Stimulated activated CD8-positive, alpha-beta memory T cell treated with anti-CD3 and anti-CD28 coated beads, Interleukin-12 subunit alpha, Interleukin-12 subunit beta, amount 100 ng/mL, for 24 hours (primary cell): Measurements from ENCODE around the gene BNIP1.
A peak's percentile ranks its signal among the peaks of the same experiment; 100 is the strongest.
"Not testable (repeated sequence)": the region's sequence is repeated elsewhere in the genome, so short reads cannot be mapped to it uniquely, and the experiment has no call there.

Experiments used
- DNase-seq: peaks from one replicate; pipeline ENCODE4 v3.0.0-alpha.2; 2020; ENCODE audit errors: extremely low read depth

The BNIP1 gene

GRCh38 chr5:173144200-173145176 is at the start of gene BNIP1:
Gene BNIP1 (plus strand): TSS chr5:173144531. CDS start chr5:173144546, 15 bp downstream.
- DNase-seq, result peak; percentile 92

GRCh38 chr5:173098787-173099186 is 45.5 kb upstream of the BNIP1 start:
- no peak for DNase-seq

GRCh38 chr5:173099461-173099860 is 44.9 kb upstream of the BNIP1 start:
- DNase-seq, result no peak

GRCh38 chr5:173101245-173101644 is 43.1 kb upstream of the BNIP1 start:
- DNase-seq, result no peak

GRCh38 chr5:173103411-173103810 is 40.9 kb upstream of the BNIP1 start:
- no peak for DNase-seq

GRCh38 chr5:173108914-173109313 is 35.4 kb upstream of the BNIP1 start:
- no peak for DNase-seq

GRCh38 chr5:173114536-173114935 is 29.8 kb upstream of the BNIP1 start:
- DNase-seq, result no peak

GRCh38 chr5:173119719-173120118 is 24.6 kb upstream of the BNIP1 start:
- no peak for DNase-seq

GRCh38 chr5:173123416-173123815 is 20.9 kb upstream of the BNIP1 start:
- no peak for DNase-seq

- not testable (repeated sequence) for DNase-seq
Measured at GRCh38 chr5:173132166-173132565, 12.2 kb upstream of the BNIP1 start.

GRCh38 chr5:173138707-173139106 is 5.6 kb upstream of the BNIP1 start:
- DNase-seq, result no peak

- DNase-seq, result no peak
Measured at GRCh38 chr5:173139631-173140030, 4.7 kb upstream of the BNIP1 start.

GRCh38 chr5:173140769-173141168 is 3.6 kb upstream of the BNIP1 start:
- no peak for DNase-seq

GRCh38 chr5:173143567-173143966 is 764 bp upstream of the BNIP1 start:
- no peak for DNase-seq

- no peak for DNase-seq
Measured at GRCh38 chr5:173148354-173148753, 4.0 kb downstream of the BNIP1 start.

GRCh38 chr5:173152547-173152946 is 8.2 kb downstream of the BNIP1 start:
- no peak for DNase-seq

- DNase-seq, result no peak
Measured at GRCh38 chr5:173153842-173154241, 9.5 kb downstream of the BNIP1 start.

- not testable (repeated sequence) for DNase-seq
Measured at GRCh38 chr5:173154619-173155018, 10.3 kb downstream of the BNIP1 start.

- no peak for DNase-seq
Measured at GRCh38 chr5:173155912-173156311, 11.6 kb downstream of the BNIP1 start.

- no peak for DNase-seq
Measured at GRCh38 chr5:173158366-173158765, 14.0 kb downstream of the BNIP1 start.

- no peak for DNase-seq
Measured at GRCh38 chr5:173159256-173159655, 14.9 kb downstream of the BNIP1 start.

- DNase-seq, result no peak
Measured at GRCh38 chr5:173161148-173161547, 16.8 kb downstream of the BNIP1 start.

GRCh38 chr5:173163219-173163618 is 18.9 kb downstream of the BNIP1 start:
- no peak for DNase-seq
